Adrenal gland (tissue), 5 donors: Measurements from ENCODE around the gene EBF3.

Experiments used
- CTCF ChIP-seq, 6 experiments: fragments of 450-650 bp in 4 of 6; fragments of 200-600 bp in 2 of 6; sonication (generic) in 1 of 6; IDR thresholded peaks; 1 replicate in 5 of 6; 2 replicates in 1 of 6; pipeline versions ENCODE4 v1.5.1 to v1.8.0; 2016 to 2021; ENCODE audit warnings: antibody characterized with exemption in 6 of 6, mild to moderate bottlenecking in 2 of 6, moderate library complexity in 1 of 6
- POLR2A ChIP-seq, 2 donors: fragments of 450-650 bp; IDR thresholded peaks; one replicate each; pipeline ENCODE4 v1.6.1; 2017; ENCODE audit warnings: antibody characterized with exemption in 2 of 2, mild to moderate bottlenecking in 2 of 2, moderate library complexity in 1 of 2
- donor health status: DM: no; HTN: no; CAD: no.

GRCh38 chr10:129918836-129919235 is 45.2 kb downstream of the EBF3 start:
- no peak for TF ChIP-seq CTCF (IDR thresholded peaks at IDR 0.05)
- TF ChIP-seq POLR2A (IDR thresholded peaks at IDR 0.05): no peak
